Suprapubic skin (tissue), 3 donors: ENCODE results near the gene MORN4.

Source experiments
- POLR2A ChIP-seq, 2 donors: fragments of 450-650 bp; IDR thresholded peaks; one replicate each; pipeline ENCODE4 v1.6.1; 2017; ENCODE audit warnings: antibody characterized with exemption in 2 of 2, mild to moderate bottlenecking in 2 of 2, moderate library complexity in 2 of 2
- TF ChIP-seq, protein P1 (sequence below), 2 donors: fragments of 200-600 bp in 1 of 2; fragments of 450-650 bp in 1 of 2; sonication (generic) in 1 of 2; IDR thresholded peaks; one replicate each; pipeline ENCODE4 v1.5.1; 2016 to 2019; ENCODE audit warnings: antibody characterized with exemption in 2 of 2, mild to moderate bottlenecking in 1 of 2, moderate library complexity in 1 of 2

DNA sequence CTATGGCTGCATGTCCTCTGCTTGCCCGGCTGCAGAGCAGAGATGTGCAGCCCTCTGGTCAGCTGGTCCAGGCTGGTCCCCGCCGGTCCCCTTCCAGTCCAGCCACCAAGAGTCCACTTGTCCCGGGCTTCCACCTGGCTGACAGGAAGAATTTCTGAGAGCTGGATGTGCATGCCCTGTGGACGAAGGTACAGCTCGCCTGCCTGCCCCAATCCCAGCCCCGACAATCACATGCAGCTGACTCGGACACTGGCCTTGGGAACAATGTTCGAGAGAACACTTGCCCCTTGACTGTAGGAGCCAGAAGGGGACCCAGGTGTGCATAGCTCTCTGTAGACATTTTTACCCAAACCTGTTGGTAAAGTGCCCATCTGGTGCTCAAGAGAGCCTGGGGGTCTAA, 41.9 kb upstream of the MORN4 start:
- TF ChIP-seq, protein P1, sequence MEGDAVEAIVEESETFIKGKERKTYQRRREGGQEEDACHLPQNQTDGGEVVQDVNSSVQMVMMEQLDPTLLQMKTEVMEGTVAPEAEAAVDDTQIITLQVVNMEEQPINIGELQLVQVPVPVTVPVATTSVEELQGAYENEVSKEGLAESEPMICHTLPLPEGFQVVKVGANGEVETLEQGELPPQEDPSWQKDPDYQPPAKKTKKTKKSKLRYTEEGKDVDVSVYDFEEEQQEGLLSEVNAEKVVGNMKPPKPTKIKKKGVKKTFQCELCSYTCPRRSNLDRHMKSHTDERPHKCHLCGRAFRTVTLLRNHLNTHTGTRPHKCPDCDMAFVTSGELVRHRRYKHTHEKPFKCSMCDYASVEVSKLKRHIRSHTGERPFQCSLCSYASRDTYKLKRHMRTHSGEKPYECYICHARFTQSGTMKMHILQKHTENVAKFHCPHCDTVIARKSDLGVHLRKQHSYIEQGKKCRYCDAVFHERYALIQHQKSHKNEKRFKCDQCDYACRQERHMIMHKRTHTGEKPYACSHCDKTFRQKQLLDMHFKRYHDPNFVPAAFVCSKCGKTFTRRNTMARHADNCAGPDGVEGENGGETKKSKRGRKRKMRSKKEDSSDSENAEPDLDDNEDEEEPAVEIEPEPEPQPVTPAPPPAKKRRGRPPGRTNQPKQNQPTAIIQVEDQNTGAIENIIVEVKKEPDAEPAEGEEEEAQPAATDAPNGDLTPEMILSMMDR (IDR thresholded peaks at IDR 0.05) = no peak
- TF ChIP-seq POLR2A (IDR thresholded peaks at IDR 0.05) = no peak
